Esophagus squamous epithelium (tissue), 5 donors: Measurements from ENCODE around the gene KCNH1. TPM values are rescaled to one million over a fixed set of nuclear protein-coding genes. Genes with fewer than 3 reads are reported as not detected.

Experiments used
- DNase-seq: peaks from one replicate; lab custom pipeline; 2025; lab: John Stamatoyannopoulos, UW
- H3K27ac ChIP-seq, 4 donors: fragments of 200-600 bp; sonication (generic); one replicate each; pipeline ENCODE4 v1.5.1; 2016 to 2019; ENCODE audit warnings: mild to moderate bottlenecking in 1 of 4
- H3K27me3 ChIP-seq, 4 donors: fragments of 200-600 bp; sonication (generic); 1 replicate in 3 of 4; 2 replicates in 1 of 4; pipeline versions ENCODE4 v1.5.1 to v1.6.0; 2017 to 2021; ENCODE audit warnings: antibody characterized with exemption in 1 of 4
- H3K36me3 ChIP-seq, 3 donors: fragments of 200-600 bp; sonication (generic); one replicate each; pipeline ENCODE4 v1.5.1; 2016 to 2019
- H3K4me1 ChIP-seq, 3 donors: fragments of 200-600 bp; sonication (generic); one replicate each; pipeline ENCODE4 v1.5.1; 2017 to 2019
- H3K4me3 ChIP-seq, 4 donors: fragments of 200-600 bp; sonication (generic); 1 replicate in 3 of 4; 2 replicates in 1 of 4; pipeline ENCODE4 v1.5.1; 2016 to 2019; ENCODE audit warnings: mild to moderate bottlenecking in 2 of 4, moderate library complexity in 1 of 4
- H3K9me3 ChIP-seq, 3 donors: fragments of 200-600 bp; sonication (generic); one replicate each; pipeline ENCODE4 v1.5.1; 2016 to 2019
- POLR2A ChIP-seq, 4 donors: fragments of 450-650 bp; IDR thresholded peaks; one replicate each; pipeline ENCODE4 v1.6.1; 2017; ENCODE audit warnings: antibody characterized with exemption in 4 of 4, mild to moderate bottlenecking in 4 of 4, moderate library complexity in 3 of 4
- WGBS, 2 donors: methylation state at CpG; one replicate each; pipeline ENCODE4 v1.1.5; 2018; 5-methylcytosine and 5-hydroxymethylcytosine counted together
- intact Hi-C: fragments of 100-400 bp; cut with DNase I; formaldehyde crosslinking; loops from one replicate; pipeline ENCODE4 v1.15.0; 2022
- total RNA-seq, 4 donors: library from RNA; depleted of rRNA; stranded (reverse); fragments of >200 nt; gene quantifications; one replicate each; pipeline ENCODE4 v1.1.0, GENCODE V29; 2016
- TF ChIP-seq, protein P1 (sequence below), 6 experiments: fragments of 450-650 bp in 4 of 6; fragments of 200-600 bp in 2 of 6; sonication (generic) in 2 of 6; IDR thresholded peaks; one replicate each; pipeline ENCODE4 v1.5.1; 2016 to 2019; ENCODE audit warnings: antibody characterized with exemption in 6 of 6, mild to moderate bottlenecking in 4 of 6, moderate library complexity in 4 of 6
- donor health status: DM: yes; HTN: yes; CAD: no.

KCNH1 gene
- total RNA-seq, 4 donors from 2014 or later, result 0.57 to 1.0 (median 0.83) TPM; not detected in 1

DNA sequence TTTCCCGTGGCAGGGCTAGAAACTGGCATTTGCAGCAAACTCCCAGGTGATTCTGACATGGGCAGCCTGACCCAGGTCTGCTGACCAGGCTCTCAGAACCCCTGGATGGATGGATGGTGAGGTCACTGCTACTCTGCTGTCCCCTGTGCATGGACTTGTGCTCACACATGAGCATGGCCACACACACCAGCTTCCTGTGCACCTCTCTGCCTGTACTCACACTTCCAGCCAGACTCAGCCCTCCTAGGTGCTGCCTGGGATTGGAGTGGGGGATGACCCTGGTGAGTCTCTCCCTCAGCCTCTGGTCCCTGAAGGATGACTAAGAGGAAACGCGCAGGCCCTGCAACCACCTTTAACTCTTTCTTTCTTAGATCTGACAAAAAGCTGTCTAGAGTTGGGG lies 444.1 kb downstream of the KCNH1 start:
- TF ChIP-seq, protein P1, sequence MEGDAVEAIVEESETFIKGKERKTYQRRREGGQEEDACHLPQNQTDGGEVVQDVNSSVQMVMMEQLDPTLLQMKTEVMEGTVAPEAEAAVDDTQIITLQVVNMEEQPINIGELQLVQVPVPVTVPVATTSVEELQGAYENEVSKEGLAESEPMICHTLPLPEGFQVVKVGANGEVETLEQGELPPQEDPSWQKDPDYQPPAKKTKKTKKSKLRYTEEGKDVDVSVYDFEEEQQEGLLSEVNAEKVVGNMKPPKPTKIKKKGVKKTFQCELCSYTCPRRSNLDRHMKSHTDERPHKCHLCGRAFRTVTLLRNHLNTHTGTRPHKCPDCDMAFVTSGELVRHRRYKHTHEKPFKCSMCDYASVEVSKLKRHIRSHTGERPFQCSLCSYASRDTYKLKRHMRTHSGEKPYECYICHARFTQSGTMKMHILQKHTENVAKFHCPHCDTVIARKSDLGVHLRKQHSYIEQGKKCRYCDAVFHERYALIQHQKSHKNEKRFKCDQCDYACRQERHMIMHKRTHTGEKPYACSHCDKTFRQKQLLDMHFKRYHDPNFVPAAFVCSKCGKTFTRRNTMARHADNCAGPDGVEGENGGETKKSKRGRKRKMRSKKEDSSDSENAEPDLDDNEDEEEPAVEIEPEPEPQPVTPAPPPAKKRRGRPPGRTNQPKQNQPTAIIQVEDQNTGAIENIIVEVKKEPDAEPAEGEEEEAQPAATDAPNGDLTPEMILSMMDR (IDR thresholded peaks at IDR 0.05), result no peak
- TF ChIP-seq POLR2A (IDR thresholded peaks at IDR 0.05), result no peak
- intact Hi-C loops, result no loop called here
- DNase-seq, result no peak
- Histone ChIP-seq H3K36me3 (no peaks in the 10 kb centered on the region), H3K4me1 (no peaks in the 10 kb centered on the region), H3K9me3 (no peaks in the 10 kb centered on the region), H3K27me3 (no peaks in the 10 kb centered on the region), H3K4me3 (no peak overlapping the region), H3K27ac (no peak overlapping the region)
- WGBS, 2 donors, result 67 to 100% methylated on average over 1 of the region's 3 CpGs

DNA sequence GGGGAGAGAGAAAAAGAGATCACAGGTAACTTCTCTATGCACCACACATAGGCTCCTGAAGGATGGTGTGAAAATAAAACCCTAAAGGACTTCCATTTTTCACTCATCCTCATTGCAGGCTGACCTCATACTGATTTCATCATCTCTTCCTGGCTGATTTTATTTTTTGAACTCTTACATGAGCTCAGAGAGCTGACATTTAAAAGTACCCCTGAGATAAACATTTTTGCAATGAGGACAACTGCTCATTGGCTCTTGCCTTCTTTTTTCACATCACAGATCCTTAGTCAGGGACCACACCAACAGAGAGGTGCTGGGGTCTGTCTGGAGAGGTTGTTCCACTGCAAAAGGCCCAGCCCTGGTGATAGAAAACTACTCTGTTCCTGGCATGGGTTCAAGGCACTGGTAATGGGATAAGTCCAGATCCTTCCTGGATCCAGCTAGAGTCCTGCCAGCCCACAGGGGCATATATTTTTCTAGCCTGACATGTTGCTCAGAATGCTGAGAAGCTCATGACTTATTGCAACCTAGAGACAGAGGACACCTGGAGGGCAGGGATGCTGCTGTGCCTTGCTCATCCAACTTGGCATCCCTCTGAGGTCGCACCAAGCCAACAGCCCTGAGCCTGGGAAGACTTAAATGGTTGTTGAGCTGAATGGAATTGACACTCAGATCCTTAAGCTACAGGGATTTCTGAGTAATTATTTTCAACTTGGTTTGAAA lies 445.3 kb downstream of the KCNH1 start:
- no peak overlapping the region for H3K27ac ChIP-seq
- no peaks in the 10 kb centered on the region for H3K4me1 ChIP-seq
- DNase-seq, result no peak
- no peaks in the 10 kb centered on the region for H3K27me3 ChIP-seq
- no peaks in the 10 kb centered on the region for H3K9me3 ChIP-seq
- TF ChIP-seq, protein P1 (IDR thresholded peaks at IDR 0.05), result no peak
- TF ChIP-seq POLR2A (IDR thresholded peaks at IDR 0.05), result no peak
- H3K36me3 ChIP-seq, result no peaks in the 10 kb centered on the region
- intact Hi-C loops, result no loop called here
- H3K4me3 ChIP-seq, result no peak overlapping the region
- 60 to 80% methylated on average over 1 of the region's 1 CpG for WGBS, 2 donors

DNA sequence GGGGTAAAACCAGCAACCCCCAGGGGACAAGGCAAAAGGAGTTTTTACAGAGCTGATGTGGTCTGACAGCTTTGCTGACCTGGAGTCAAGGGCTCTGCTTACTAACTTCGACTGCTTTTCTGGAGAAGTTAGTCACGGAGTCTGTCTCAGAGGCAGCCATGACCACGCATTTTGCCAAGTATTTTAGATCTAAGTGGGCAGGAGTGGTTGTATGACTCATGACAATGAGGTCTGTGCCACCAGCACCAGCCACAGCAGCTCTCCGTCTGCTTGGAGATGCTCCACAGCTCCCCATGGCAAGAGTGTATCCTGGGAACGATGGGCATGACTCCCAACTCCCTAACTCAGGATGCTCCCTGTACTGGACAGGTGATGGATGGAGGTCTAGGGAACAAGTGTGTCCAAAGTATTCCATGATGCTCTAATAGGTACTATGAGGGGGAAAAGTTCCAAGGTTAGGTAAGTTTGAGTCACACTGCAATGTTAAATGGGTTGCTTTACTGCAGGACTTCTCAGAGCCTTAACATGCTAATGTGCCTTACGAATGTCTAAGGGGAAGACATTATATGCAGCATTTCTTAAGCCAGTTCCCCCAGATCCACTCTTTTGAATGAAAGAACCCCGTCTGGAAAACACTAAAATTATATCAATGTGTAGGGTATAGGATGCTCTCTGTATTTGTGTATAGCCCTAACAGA lies 446.2 kb downstream of the KCNH1 start:
- no peaks in the 10 kb centered on the region for H3K4me1 ChIP-seq
- no peak overlapping the region for H3K4me3 ChIP-seq
- no peak for TF ChIP-seq POLR2A (IDR thresholded peaks at IDR 0.05)
- TF ChIP-seq, protein P1 (IDR thresholded peaks at IDR 0.05), result no peak
- no peak overlapping the region for H3K27ac ChIP-seq
- DNase-seq, result no peak
- 75 to 78% methylated on average over 3 to 5 of the region's 7 CpGs for WGBS, 2 donors
- no peaks in the 10 kb centered on the region for H3K27me3 ChIP-seq
- intact Hi-C loops, result no loop called here
- H3K36me3 ChIP-seq, result no peaks in the 10 kb centered on the region
- H3K9me3 ChIP-seq, result no peaks in the 10 kb centered on the region

DNA sequence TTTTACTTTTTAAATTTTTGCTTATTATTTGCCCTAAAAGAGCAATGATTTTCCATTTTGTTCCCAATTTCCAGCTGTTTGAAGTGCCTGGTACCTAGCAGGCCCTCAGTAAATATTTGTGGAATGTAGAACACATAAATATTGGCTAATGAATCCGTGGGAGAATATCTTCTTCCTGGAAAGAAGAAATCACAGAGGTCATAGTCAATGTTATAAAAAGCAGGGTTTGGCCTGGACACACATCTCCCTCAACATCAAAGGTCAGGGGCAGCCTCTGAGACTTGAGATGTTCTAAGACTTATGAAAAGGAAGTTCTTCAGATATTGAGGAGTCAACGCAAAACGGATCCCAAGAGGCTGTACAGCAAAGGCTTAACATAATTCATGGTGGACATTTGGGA lies 447.1 kb downstream of the KCNH1 start:
- Histone ChIP-seq H3K9me3 (no peaks in the 10 kb centered on the region), H3K36me3 (no peaks in the 10 kb centered on the region), H3K4me3 (no peak overlapping the region), H3K27me3 (no peaks in the 10 kb centered on the region), H3K27ac (no peak overlapping the region), H3K4me1 (no peaks in the 10 kb centered on the region)
- intact Hi-C loops, result no loop called here
- no peak for DNase-seq
- WGBS, 2 donors, result 47 to 74% methylated on average over 3 of the region's 3 CpGs
- TF ChIP-seq POLR2A (IDR thresholded peaks at IDR 0.05), result no peak
- TF ChIP-seq, protein P1 (IDR thresholded peaks at IDR 0.05), result no peak

DNA sequence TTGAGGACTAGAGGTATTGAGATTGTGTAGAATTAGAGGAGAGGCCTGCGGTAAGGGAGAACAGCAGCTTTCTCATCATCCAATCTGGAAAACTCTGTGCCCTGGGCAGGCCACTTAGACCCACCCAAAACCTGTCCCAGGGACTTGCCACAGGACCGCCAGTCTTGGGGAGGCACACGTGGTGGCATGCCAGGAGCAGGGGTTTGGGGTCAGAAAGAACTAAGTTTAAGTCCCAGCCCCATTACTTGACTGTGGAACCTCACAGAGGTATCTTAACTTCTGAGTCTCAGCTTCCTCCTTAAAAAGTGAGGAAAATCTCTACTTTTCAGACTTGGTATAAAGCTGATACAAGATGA lies 448.7 kb downstream of the KCNH1 start:
- H3K4me3 ChIP-seq, result no peak overlapping the region
- no peak overlapping the region for H3K27ac ChIP-seq
- 74 to 89% methylated on average over 1 to 3 of the region's 3 CpGs for WGBS, 2 donors
- H3K9me3 ChIP-seq, result no peaks in the 10 kb centered on the region
- H3K4me1 ChIP-seq, result no peaks in the 10 kb centered on the region
- TF ChIP-seq POLR2A (IDR thresholded peaks at IDR 0.05), result no peak
- TF ChIP-seq, protein P1 (IDR thresholded peaks at IDR 0.05), result no peak
- H3K36me3 ChIP-seq, result peaks cover 0 to 4% (median 0%) of the 10 kb centered on the region in 3 donors
- no peaks in the 10 kb centered on the region for H3K27me3 ChIP-seq
- intact Hi-C loops, result no loop called here
- DNase-seq, result no peak
